Embryonic facial prominence (tissue), 1 donor: ENCODE measurements around the gene ASXL1.
A peak's percentile ranks its signal among the peaks of the same experiment; 100 is the strongest.
"Not testable (repeated sequence)": the region's sequence is repeated elsewhere in the genome, so short reads cannot be mapped to it uniquely, and the experiment has no call there.

Experiments
- DNase-seq: peaks from one replicate; pipeline ENCODE4 v3.0.0-alpha.2; 2016; ENCODE audit errors: extremely low spot score

The ASXL1 gene

DNA sequence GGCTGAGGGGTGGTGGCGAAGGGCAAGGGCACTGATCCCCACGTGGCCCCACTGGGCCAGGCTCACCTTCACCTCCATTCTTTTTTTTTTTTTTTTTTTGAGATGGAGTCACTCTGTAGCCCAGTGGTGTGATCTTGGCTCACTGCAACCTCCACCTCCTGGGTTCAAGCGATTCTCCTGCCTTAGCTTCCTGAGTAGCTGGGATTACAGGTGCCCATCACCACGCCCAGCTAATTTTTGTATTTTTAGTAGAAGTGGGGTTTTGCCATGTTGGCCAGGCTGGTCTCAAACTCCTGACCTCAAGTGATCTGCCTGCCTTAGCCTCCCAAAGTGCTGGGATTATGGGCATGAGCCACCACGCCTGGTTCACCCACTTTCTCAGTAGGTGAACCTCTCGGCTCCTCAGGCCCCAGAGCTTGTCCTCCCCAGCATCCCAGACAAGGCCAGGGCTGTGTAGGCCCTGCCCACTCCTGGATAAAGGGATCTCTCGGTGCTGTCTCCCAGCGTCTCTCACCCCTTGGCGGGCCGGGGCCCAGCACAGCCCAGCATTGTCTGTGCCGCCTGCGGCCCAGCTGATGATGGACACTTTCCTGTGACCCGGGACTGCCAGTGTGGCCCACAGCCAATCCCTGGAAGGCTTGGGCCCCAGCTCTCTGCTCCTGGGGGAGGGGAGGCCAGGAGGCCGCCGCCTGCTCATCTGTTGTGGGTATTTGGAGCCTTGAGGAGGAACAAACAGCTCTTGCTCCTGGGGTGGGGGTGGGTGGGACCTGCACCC lies 108.0 kb downstream of the ASXL1 start:
- DNase-seq, result not testable (repeated sequence)

DNA sequence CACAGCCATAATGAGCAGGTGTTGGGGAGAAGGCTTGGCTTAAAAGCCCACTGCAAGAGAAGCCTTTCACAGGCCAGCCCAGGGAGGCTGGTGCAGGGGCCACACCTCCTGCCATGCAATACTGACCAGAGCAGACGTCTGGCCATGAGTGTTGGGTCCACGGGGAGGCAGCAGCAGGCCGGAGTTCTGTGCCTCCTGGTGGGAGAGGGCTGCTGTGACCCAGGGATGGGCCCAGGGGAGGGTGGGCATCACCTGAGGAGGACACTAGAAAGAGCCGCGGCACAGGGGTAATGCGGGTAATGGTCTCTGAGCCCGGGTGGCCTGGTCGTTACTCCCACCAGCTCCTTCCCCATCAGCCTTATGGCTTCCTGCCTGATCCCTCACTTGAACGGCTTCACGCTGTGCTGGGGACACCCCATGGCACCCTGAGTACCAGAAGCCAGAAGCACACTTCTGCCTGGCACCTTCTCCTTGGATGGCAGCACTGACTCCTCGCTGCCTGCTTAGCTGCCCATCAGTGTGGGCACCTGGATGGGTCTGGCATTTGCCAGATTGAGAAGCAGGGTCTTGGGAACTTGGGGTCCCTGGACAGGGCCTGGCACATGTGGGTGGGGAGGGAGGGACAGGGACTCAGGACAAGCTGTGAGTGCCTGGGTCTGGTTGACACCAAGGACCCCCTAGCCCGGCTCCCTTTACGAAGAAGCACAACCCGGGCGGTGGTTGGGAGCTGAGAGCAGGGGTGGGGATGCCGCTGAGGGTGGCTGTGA lies 108.8 kb downstream of the ASXL1 start:
- no peak for DNase-seq

DNA sequence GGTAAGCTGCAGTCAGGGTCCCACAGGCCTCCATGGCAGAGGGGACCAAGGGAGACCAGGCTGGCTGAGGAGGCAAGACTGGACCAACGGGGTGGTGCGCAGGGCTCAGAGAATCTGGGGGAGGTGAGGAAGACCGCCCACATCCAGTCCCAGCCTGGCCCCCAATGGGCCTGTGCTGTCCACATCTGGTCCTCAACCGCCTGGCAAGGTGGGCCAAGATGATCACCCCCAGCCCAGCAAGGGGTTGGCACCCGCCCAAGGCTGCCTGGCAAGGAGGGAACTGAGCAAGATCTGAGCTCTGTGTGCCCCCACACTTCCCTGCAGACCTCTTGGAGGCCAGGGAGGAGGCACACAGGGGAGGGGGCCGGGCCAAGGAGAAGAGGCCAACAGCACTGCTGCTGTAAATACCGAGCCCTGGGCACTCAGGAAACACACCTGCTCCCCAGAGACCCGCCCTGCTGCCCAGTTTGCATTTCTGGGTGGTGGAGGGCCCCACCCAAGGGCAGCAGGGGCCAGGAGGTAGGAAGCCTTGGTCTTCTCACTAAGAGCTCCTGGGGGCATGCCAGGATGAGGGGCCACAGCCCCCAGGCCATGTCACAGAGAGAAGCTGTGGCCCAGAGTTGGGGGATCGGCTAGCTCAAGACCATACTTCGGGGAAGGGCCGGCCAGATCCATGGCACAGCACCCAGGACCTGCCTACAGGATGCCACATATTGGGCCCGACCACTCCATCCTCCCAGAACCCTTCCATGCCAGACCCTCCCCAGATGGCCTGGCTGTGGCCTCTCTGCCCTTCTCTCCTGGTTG lies 109.6 kb downstream of the ASXL1 start:
- no peak for DNase-seq

DNA sequence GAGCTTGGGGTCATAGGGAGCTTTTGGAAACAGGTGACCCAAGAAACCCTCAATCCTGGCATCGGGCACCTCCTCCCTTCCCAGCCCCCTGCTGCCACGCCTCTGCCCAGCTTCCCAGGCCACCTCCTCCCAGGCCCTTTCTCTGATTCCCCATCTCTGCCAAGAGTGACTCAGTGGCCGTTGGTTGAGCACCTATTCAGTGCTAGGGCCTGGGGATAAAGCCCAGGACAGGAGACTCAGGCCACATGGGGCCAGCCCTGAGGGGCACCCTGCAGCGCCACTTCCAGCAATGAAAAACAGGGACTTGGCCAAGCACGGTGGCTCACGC lies 110.1 kb downstream of the ASXL1 start:
- no peak for DNase-seq

DNA sequence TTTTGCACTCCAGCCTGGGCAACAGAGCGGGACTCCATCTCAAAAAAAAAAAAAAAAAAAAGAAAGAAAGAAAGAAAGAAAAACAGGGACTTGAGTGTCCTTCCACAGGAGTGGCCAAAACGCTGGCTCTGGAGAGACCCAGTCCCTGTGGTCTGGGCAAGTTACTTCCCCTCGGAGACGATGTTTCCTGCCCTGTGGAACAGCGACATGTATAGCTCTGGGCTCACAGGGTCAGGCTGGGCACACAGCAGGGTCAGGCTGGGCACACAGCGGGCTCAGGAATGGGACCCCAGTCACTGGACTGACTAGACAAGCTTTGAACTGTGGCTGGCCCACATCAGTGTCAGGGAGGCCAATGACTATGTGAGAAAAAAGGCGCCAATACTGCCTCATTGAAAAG lies 110.7 kb downstream of the ASXL1 start:
- DNase-seq, result no peak

DNA sequence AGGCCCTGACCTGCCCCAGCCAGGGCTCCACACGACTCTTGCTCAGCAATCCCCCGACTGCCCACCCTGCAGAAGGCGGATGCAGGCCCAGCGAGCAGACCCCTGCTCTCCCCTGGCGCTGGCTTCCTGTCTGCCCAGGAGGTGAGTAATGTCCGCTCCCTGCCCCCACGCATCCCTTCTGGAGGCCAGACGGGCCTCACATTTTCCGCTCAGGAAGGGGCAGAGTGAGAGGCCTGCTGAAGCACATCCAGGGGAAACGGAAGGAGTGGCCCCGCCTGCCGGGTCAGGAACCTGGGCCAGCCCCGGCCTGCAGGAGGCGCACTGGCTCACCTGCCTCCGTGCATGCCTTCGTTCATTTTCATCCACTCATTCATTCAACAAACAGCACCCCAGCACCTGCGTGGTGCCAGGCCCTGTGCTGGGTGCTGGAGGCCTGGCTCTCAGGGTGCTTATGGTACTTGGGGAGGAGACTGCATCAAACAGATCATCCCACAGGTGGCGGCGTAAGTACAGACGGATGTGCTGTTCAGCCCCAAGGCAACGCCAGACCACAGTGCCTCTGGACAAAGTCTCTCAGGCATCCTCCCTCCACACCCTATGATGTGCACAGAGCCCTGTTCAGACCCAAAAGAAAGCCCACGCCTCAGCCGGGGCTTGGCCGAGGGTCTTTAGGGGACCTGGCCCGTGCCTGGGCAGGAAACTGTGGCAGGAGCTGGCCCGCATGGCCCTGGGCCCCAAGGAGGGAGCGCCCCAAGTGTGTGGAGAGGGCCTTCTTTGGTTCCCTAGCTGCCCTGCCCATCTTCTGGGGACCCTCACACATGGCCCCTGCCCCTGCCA lies 112.1 kb downstream of the ASXL1 start:
- no peak for DNase-seq

DNA sequence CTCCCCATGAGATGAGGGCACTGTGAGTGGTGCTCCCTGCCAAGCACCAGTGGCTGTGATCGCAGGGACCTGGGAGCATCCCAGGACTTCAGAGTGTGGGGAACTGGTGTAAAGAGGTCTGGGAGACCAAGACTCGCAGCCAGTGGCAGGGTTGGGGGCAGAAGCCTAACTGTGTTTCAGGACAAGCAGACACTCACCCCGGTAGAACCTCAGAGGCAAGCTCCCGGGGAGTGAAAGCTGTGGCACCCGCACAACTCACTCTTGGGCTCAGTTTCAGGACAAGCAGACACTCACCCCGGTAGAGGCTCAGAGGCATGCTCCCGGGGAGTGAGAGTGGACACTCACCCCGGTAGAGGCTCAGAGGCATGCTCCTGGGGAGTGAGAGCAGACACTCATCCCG lies 112.8 kb downstream of the ASXL1 start:
- no peak for DNase-seq

DNA sequence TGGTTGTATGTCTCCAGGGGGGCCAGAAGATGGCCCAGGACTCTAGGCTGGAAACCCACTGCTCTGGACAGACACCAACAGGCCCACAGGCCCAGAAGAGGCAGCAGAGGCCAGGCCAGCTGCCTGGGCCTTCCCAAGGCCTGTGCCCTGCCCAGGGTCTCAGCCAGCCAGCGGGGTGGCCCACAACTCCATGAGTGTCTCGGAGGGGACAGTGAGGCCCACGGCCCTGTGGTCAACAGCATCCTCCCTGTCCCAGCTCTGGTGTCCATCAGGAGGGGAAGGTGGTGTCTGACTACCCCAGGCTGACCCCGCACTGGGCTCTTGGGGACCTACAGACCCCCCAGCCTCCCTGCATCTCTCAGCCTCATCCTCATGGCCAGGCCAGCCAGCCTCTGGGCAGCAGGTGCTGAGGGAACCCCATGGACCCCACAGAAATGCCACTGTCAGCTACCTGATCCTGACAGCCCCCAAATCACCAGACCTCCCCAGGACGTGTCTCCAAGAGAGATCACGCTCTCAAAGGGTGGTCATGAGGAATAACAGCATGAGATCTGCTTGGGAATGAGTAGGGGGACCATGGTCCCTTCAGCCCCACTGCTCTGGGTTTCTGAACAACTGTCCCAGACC lies 114.6 kb downstream of the ASXL1 start:
- DNase-seq, result no peak

DNA sequence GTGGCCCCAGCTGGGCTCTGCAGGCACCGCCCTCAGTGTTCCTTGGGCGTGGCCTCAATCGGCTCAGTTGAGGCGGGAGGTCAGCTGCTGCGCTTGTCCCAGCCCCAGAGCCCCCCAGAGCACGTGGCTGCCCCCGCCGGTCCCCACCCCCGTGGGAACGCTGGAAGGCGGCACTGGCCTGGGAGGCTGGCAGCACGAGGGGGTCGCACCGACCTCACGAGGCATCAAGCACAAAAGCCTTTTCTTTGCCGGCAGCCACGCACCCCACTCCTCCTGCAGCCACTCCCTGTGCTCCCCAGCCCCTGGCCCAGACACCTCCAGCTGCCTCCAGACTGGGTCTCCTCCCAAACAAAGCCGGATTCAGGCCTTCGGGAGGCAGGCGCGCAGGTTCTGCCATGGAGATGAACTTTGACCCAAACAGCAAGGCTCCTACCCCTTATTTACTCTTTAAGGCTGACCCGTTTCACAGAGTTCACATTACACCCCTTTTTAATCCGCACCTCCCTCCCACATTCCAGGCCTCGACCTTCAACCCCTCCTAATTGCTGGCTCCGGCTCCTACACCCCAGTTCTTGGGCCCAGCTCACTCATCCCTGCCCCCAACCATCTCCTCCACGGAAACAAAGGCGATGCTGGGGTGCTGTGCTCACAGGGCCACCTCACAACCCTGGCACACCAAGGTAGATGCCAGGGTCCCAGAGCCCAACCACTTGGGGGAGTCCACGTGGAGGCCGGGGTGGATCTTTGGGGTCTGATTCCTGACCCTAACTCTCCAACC lies 115.3 kb downstream of the ASXL1 start:
- no peak for DNase-seq

DNA sequence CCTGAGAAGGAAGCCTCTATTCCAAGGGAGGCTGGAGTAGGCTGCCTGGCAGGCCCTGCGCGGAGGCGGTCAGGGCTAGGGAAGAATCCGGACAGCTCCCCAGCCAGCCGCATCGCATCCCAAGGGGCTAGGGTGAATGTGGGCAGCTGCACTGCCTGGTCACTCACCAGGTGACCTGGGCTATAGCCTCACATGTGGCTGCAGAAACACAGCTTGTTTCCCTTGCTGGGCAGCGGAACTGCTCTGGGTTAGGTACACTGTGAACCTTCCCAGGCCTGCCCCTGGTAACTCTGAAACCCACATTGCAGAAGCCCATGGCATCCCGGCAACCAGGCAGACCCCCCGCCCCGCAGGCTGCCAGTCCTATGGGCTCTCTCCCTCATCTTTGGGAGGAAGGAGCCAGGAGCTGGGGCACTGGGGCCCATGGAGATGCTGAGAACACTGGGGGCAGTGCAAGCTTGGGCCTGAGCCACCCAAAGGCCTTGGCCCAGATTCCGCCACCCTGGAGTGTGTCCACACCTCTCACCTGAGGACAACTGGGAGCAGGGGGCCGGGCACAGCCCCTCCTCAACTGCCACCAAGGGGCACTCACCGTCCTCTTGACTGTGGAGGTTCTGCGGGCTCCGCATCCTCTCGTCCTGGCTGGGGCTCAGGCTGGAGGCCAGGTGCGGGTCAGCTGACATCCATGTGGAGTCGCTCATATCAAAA lies 116.0 kb downstream of the ASXL1 start:
- no peak for DNase-seq

DNA sequence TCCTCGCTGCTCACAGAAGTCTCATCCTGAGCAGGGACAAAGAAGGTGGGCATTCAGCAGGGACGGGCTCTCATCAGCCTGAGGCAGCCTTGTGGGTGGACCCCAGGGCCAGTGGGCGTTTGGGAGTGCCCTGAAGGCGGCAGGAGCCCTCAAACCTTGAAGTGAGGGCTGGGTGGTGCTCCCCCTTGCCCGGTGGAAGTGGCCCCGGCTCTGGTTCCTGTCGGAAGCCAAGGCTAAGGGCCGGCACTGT lies 116.5 kb downstream of the ASXL1 start:
- no peak for DNase-seq

DNA sequence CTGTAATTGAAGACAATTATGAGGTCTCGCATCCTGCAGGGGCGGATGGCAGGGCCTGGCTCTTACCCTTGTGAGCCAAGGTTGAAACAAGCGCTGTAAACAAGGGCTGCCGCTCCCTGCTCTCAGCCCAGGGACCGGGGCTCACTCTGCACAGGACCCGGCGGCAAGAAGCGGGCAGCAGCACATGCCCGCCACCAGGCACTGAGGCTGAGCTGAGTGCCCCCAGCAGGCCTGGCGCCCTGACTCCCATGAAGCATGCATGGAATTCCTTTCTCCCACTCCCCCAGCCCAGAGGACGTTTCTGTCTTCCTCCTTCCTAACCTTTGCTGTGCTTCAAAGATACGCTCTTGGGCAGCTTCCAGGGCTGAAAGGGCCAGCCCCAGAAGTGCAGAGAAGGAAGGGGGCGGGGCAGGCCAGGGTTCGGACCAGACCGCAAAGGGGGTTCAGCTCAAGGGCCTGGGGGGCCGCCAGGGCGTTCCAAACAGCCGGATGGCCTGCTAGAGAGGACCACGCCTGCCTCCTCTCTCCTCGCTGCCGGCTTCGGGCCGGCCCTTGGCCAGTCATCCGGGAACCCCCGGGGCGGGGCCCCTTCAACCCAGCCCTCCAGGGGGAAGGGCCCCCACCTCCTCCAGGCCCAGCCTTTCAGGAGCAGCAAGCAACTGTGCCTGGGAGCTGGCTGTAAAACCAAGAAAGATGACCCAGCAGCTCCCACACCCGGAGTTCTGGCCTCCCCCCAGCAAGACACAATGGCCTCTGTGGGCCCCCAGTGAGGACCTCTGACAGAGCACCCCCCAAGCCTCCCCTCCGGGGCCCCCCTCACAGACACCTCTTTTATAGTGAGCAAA lies 117.1 kb downstream of the ASXL1 start:
- peak; percentile 49 for DNase-seq

DNA sequence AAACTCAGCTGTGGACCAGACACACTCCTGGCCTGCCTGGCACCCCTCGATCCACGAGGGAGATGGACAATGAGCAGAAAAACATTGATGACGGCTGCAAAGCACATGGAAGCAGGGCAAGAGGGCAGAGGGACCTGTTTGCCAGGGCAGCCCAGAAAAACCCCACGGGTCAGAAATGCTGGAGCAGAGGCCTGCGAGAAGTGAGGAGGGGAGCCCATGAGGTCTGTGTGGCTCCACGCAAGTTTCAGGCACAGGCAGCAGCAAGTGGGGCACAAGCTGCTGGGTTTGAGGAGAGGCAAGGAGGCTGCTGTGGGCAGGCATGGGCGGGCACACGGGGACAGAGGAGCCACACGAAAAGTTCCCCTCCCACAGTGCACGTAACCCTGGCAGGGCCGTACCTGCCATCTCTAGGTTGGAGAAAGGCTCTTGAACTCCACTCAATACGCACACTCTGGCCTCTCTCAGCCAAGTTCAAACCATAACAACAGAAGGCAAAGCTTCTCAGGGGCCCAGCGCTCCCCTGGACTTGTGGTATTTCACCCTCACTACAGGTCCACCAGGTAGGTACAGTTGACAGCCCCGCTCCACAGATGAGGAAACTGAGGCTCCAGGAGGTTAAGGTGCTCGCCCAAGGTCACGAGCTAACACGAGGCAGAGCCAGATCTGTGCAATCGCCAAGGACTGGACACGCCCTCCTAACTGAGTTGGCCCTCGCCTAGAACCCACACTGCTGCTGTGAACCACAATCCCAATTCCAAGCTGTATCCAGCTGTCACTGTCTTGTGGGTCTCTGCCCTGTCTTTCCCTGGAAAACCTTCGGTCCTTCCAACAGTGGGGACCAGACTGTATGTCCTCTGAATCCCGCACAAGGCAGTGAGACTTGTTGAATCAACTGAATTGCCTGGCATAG lies 118.8 kb downstream of the ASXL1 start:
- no peak for DNase-seq

DNA sequence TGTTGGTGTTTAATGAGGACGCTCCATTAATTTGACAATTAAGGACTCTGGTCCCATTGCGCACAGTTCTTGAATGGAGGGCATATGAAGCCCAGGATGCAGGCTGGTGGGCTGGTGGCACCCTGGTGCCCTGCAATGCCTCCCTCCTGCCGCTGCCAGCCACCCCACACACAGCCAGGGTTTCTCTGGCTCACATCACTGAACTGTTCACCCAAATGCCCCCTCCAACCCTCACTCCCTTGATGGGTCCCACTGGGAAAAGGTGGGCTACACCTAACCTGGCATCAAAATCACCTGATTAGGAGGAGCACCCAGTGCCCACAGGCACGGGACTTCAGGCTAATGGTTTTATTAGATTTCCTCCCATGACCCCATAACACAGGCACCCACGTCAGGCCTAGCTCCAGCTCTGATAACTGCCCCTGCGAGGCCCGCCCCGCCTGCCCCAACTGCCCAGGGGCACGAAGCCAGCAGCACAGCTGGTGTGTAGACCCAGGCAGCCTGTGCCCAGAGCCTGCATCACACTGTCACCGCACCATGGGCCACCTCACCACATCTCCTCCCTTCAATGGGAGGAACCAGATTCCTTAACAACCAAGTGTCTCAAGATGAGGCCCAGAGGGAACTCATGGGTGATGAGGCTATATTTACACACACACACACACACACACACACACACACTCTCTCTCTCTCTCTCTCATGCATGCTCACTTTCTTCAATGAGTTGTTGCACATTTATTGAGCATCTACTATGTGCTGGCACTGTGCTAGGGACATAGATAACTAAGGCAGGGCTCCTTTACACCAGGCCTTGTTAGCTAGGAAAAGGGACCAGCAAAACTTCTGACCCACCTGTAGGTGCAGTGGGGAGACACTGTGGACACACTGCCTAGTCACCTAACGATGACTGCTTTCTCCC lies 119.7 kb downstream of the ASXL1 start:
- DNase-seq, result no peak

DNA sequence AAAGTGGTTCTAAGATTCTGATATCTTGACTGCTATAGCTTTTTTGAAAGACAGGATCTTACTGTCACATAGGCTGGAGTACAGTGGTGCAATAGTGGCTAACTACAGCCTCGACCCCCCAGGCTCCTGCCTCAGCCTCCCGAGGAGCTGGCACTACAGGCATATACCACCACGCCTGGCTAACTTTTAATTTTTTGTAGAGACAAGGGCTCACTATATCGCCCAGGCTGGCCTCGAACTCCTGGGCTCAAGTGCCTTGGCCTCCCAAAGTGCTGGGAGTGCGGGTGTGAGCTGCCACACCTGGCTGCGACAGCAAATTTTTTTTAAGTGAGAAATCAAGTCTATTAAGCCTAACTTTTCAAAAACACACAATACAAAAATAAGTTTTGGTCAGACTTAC lies 120.4 kb downstream of the ASXL1 start:
- DNase-seq, result no peak

DNA sequence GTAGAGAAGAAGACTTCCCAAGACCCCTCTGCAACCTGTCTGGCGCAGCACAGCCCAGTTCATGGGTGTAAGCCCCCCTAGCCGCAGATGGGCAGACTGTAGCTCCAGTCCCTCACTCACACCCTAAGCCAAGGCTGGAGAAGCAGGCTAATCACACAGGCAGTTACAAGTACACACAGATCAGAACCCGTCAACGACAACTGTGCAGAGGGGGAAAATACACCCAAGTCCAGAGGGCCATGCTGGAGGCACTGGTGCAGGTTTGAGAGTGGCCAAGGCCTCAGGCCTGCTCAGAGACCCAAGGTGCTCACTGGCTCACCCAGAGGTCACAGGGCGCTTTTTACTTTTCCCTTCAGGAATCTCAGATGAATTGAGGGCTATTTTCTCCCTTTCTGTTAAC lies 120.9 kb downstream of the ASXL1 start:
- DNase-seq, result no peak

DNA sequence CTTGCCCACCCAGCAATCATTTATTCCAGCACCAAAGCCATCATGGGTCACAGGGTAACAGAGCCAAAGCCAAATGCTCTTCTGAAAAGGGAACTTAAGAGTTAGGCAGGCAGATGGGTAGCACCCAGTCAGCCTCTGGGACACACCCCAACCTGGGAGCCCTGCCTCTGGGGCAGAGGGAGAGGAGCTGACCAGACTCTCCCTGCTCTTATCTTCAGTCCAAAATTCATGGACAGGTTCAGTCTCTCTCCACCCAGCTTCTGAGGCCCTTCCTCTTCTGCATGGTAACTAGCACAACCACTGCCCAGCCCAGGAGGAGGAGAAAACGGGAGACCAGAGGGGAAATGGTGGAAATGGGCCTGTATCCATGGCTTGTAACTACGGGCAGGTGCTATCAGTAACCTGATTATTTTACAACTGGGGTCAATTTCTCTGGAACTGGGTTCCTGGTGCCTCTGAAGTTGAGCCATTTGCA lies 121.6 kb downstream of the ASXL1 start:
- DNase-seq, result no peak
